ENCODE results near the gene EPS15. TPM values are rescaled to one million over a fixed set of nuclear protein-coding genes. Genes with fewer than 3 reads are reported as not detected.

Gene EPS15
- total and polyA plus RNA-seq, 10 donors, result 24.2 to 142 (median 126) TPM

DNA sequence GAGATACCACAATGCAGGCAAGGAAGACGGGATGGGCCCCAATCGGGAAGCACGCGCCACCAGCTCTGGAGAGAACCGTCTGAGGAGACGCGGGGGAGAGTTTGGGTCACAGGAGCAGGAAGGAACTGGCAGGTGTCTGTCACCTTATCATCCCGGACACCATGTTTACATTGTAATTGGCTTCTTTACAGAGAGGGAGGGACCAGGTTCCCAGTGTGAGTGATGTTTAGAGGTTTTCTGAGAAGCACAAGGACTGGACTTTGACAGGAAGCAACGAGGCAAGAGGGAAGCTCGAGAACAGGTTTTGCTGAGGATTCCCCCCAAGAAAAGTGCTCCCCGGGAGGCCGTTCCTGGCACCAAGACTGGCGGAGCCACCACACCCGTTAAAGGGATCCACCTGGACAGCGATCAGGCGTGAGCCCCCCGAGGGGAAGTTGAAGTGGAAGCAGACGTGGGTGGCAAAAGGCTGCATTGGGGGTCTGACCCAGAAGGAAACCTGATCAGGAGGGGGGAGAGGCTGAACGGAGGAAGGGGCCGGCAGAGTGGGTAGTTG, 957 bp downstream of the EPS15 start:
- H3K27me3 ChIP-seq (replicated peaks in 1 of 7), result no peaks in the 10 kb centered on the region
- H3K36me3 ChIP-seq, result no peaks in the 10 kb centered on the region
- H3K4me3 ChIP-seq, result peak overlapping the region; percentile 66 to 92 (median 80)
- peak; percentile 85 for DNase-seq
- H3K4me1 ChIP-seq, result peaks cover 45 to 75% (median 67%) of the 10 kb centered on the region in 6 donors
- TF ChIP-seq POLR2A (IDR thresholded peaks at IDR 0.05) (no peak), POLR2AphosphoS5 (IDR thresholded peaks at IDR 0.05) (peak in 2 of 3 donors; percentile 58 to 63)
- 0 to 1% (median 0%) methylated on average over 20 of the region's 20 CpGs for WGBS, 5 donors
- intact Hi-C loops (cut with DNase I; ENCODE audit: low total_unique reads), result no loop called here
- H3K9me3 ChIP-seq, result no peaks in the 10 kb centered on the region
- H3K27ac ChIP-seq, result peak overlapping the region; percentile 82 to 99 (median 95)

DNA sequence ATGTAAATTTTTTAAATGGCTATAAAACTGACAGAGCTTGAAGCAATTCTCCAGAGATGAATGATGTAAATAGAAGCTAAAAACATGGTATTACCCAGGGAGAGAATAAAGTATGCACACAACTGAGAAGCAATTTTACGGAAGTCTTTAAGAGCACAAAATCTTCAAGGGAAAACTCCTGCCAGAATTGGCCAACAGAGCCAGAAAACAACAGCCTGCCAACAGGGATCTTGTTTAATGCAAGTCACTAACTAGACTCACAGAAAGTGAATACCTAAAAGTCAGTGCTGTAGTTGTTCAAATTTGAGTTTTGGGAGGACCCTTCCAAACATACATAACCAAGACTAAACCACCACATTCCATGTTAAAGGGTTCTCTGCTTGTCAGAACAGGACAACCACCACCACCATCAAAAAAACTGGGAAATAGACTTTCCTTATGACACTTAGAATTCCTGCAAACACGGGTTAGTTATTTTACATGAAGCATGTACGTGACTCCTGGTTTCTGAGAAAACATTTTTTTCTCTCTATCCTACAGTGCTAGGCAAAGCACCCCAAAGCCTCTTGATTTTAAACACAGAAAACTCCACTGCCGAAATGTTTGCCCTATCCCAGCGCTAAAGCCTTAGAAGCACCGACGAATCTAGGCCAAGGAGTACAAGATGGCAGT, 1.6 kb downstream of the EPS15 start:
- Histone ChIP-seq H3K9me3 (no peaks in the 10 kb centered on the region), H3K4me1 (peaks cover 50 to 81% (median 73%) of the 10 kb centered on the region in 6 donors), H3K27me3 (replicated peaks in 1 of 7) (no peaks in the 10 kb centered on the region), H3K36me3 (no peaks in the 10 kb centered on the region), H3K4me3 (peak overlapping the region; percentile 66 to 92 (median 80)), H3K27ac (peak overlapping the region; percentile 82 to 99 (median 95))
- intact Hi-C loops (cut with DNase I; ENCODE audit: low total_unique reads), result no loop called here
- no peak for TF ChIP-seq POLR2A (IDR thresholded peaks at IDR 0.05)
- TF ChIP-seq, protein P1, sequence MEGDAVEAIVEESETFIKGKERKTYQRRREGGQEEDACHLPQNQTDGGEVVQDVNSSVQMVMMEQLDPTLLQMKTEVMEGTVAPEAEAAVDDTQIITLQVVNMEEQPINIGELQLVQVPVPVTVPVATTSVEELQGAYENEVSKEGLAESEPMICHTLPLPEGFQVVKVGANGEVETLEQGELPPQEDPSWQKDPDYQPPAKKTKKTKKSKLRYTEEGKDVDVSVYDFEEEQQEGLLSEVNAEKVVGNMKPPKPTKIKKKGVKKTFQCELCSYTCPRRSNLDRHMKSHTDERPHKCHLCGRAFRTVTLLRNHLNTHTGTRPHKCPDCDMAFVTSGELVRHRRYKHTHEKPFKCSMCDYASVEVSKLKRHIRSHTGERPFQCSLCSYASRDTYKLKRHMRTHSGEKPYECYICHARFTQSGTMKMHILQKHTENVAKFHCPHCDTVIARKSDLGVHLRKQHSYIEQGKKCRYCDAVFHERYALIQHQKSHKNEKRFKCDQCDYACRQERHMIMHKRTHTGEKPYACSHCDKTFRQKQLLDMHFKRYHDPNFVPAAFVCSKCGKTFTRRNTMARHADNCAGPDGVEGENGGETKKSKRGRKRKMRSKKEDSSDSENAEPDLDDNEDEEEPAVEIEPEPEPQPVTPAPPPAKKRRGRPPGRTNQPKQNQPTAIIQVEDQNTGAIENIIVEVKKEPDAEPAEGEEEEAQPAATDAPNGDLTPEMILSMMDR (IDR thresholded peaks at IDR 0.05 in 8 of 11, conservative IDR thresholded peaks at IDR 0.05 in 3 of 11), result no peak
- TF ChIP-seq POLR2AphosphoS5 (IDR thresholded peaks at IDR 0.05), result no peak
- no peak for DNase-seq
- WGBS, 5 donors, result 5 to 13% (median 6%) methylated on average over 7 of the region's 7 CpGs

DNA sequence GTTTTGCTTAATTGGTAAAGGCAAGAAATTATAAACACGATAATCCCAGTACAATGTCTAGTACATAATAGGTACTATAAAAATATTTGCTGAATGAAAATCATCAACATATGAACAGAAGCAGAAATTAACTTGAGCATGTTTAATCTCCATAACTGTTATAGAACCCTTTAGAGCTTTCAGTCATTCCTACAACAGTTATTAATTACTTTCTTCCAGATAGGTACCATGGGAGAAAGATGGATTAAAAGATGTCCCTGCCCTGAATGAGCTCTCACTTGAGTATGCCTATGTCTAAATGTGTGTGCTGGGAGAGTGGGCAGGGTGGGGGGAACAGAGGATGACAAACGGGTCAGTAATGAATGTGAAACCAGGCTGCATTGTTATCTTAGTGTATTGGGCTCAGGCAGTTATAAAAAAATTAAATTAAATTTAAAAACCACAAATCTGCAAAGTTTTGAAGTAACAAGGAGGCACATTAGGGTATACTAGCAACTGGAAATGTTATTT, 2.4 kb downstream of the EPS15 start:
- peaks cover 54 to 89% (median 81%) of the 10 kb centered on the region in 6 donors for H3K4me1 ChIP-seq

DNA sequence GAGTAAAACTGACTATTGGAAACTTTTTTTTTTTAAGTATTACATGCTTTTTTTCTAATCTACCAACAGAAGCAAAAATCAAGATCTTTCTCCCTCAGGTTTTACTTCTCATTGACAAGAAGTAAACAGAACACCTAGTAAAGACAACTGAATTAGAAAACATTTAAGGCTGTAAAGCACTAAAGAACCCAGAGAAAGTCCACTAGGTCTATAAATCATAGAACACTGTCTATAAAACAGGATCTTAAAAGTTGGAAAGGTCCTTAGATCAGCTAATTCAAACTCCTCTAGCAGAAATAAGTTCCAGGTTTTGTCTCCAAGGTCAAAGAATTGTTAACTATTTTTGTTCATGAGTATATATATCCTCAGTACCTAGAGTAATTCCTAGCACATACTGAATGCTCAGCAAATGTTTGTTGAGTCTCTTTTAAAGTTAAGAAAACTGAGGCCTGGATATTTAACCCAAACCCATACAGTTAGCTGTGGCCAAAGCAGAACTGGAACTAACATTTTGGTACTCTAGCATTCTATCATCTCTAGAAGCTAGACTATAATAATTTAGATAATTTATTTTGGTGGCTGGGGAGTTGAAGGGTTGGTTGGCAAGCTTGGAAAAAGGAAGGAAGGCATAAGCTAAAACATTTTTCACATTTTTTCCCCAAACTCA, 3.0 kb downstream of the EPS15 start:
- peak overlapping the region in 4 of 8 donors; percentile 80 to 92 (median 81) for H3K4me3 ChIP-seq
- H3K36me3 ChIP-seq, result no peaks in the 10 kb centered on the region
- DNase-seq, result no peak
- H3K9me3 ChIP-seq, result no peaks in the 10 kb centered on the region
- H3K27me3 ChIP-seq (replicated peaks in 1 of 7), result no peaks in the 10 kb centered on the region
- H3K27ac ChIP-seq, result peak overlapping the region; percentile 51 to 99 (median 95)
- peaks cover 54 to 91% (median 84%) of the 10 kb centered on the region in 6 donors for H3K4me1 ChIP-seq
- TF ChIP-seq POLR2A (IDR thresholded peaks at IDR 0.05), result no peak
- TF ChIP-seq, protein P1 (IDR thresholded peaks at IDR 0.05 in 8 of 11, conservative IDR thresholded peaks at IDR 0.05 in 3 of 11), result no peak
- no peak for TF ChIP-seq POLR2AphosphoS5 (IDR thresholded peaks at IDR 0.05)
- intact Hi-C loops (cut with DNase I; ENCODE audit: low total_unique reads), result no loop called here

More for the DNA sequence above, 2.4 kb downstream of the EPS15 start:
- TF ChIP-seq, protein P1 (IDR thresholded peaks at IDR 0.05 in 8 of 11, conservative IDR thresholded peaks at IDR 0.05 in 3 of 11), result no peak
- no peak for TF ChIP-seq POLR2AphosphoS5 (IDR thresholded peaks at IDR 0.05)
- intact Hi-C loops (cut with DNase I; ENCODE audit: low total_unique reads), result no loop called here
- Histone ChIP-seq H3K4me3 (peak overlapping the region in 7 of 8 donors; percentile 72 to 92 (median 81)), H3K9me3 (no peaks in the 10 kb centered on the region), H3K27me3 (replicated peaks in 1 of 7) (no peaks in the 10 kb centered on the region), H3K36me3 (no peaks in the 10 kb centered on the region), H3K27ac (peak overlapping the region in 7 of 8 donors; percentile 85 to 99 (median 95))
- WGBS, 5 donors, result 8 to 45% (median 17%) methylated on average over 2 of the region's 2 CpGs
- DNase-seq, result no peak

All from spleen (tissue), 11 donors.